GM23338 (cell line): Measurements from ENCODE around the gene SGSM1. TPM values are rescaled to one million over a fixed set of nuclear protein-coding genes. Genes with fewer than 3 reads are reported as not detected.

ENCODE experiments used
- ATAC-seq: fragments of 200-7000 bp; cut with Tn5 transposase; 3 replicates; pipeline ENCODE4 v1.9.1; 2020
- DNase-seq: peaks from one replicate; pipeline ENCODE4 v3.0.0-alpha.2; 2015; ENCODE audit warnings: low spot score
- H2AFZ ChIP-seq: fragments of 200-600 bp; sonication (generic); 2 replicates; pipeline ENCODE4 v1.8.0; 2016; ENCODE audit warnings: antibody characterized with exemption, mild to moderate bottlenecking, moderate library complexity
- H3F3A ChIP-seq: fragments of 200-600 bp; sonication (generic); replicated peaks from 2 replicates; pipeline ENCODE4 v1.8.0; 2017; ENCODE audit warnings: antibody characterized with exemption, mixed run types, low read depth
- H3K27ac ChIP-seq: fragments of 200-600 bp; sonication (generic); 2 replicates; pipeline ENCODE4 v1.6.1; 2016; ENCODE audit warnings: low read depth
- H3K27me3 ChIP-seq: fragments of 200-600 bp; sonication (generic); 2 replicates; pipeline ENCODE4 v1.8.0; 2016; ENCODE audit warnings: mild to moderate bottlenecking, mixed run types, moderate library complexity; ENCODE audit not compliant: insufficient read depth
- H3K36me3 ChIP-seq: fragments of 200-600 bp; sonication (generic); 2 replicates; pipeline ENCODE4 v1.8.0; 2016; ENCODE audit warnings: mild to moderate bottlenecking; ENCODE audit not compliant: insufficient read depth
- H3K4me1 ChIP-seq: fragments of 200-600 bp; sonication (generic); 2 replicates; pipeline ENCODE4 v1.8.0; 2016; ENCODE audit warnings: mild to moderate bottlenecking, moderate library complexity; ENCODE audit not compliant: insufficient read depth
- H3K4me2 ChIP-seq: fragments of 200-600 bp; sonication (generic); 2 replicates; pipeline ENCODE4 v1.7.1; 2017; ENCODE audit warnings: mixed run types
- H3K4me3 ChIP-seq: fragments of 200-600 bp; sonication (generic); 2 replicates; pipeline ENCODE4 v1.6.1; 2016; ENCODE audit warnings: mixed run types
- H3K79me2 ChIP-seq: fragments of 200-600 bp; sonication (generic); replicated peaks from 2 replicates; pipeline ENCODE4 v1.8.0; 2017; ENCODE audit warnings: mild to moderate bottlenecking; ENCODE audit not compliant: insufficient read depth
- H3K9me2 ChIP-seq: fragments of 200-600 bp; sonication (generic); 2 replicates; pipeline ENCODE4 v1.8.0; 2017; ENCODE audit not compliant: insufficient read depth
- H4K20me1 ChIP-seq: fragments of 200-600 bp; sonication (generic); replicated peaks from 2 replicates; pipeline ENCODE4 v1.8.0; 2017; ENCODE audit warnings: mild to moderate bottlenecking; ENCODE audit not compliant: insufficient read depth
- H3K27ac Mint-ChIP-seq: 2 replicates; pipeline ENCODE4 v1.8.0; 2020; ENCODE audit warnings: inconsistent platforms, mild to moderate bottlenecking, moderate library complexity, mixed read lengths
- H3K27me3 Mint-ChIP-seq: 3 replicates; pipeline ENCODE4 v1.8.0; 2022; ENCODE audit warnings: low read depth, mild to moderate bottlenecking, moderate library complexity, mixed read lengths, inconsistent platforms; ENCODE audit not compliant: insufficient read depth, poor library complexity
- H3K36me3 Mint-ChIP-seq: 3 replicates; pipeline ENCODE4 v1.8.0; 2021; ENCODE audit warnings: low read depth, mild to moderate bottlenecking, inconsistent platforms, moderate library complexity, mixed read lengths
- H3K4me1 Mint-ChIP-seq: 3 replicates; pipeline ENCODE4 v1.8.0; 2020; ENCODE audit warnings: mild to moderate bottlenecking, inconsistent platforms, mixed read lengths
- H3K4me3 Mint-ChIP-seq: 3 replicates; pipeline ENCODE4 v1.8.0; 2021; ENCODE audit warnings: moderate library complexity, mild to moderate bottlenecking, inconsistent platforms, mixed read lengths
- H3K9me3 Mint-ChIP-seq: 3 replicates; pipeline ENCODE4 v1.8.0; 2020; ENCODE audit warnings: moderate library complexity, mild to moderate bottlenecking, inconsistent platforms, mixed read lengths
- CREB1 ChIP-seq: fragments of 250-450 bp; sonication (Bioruptor Pico); IDR thresholded peaks from 2 replicates; pipeline ENCODE4 v1.5.0; 2020; ENCODE audit warnings: low read depth, mild to moderate bottlenecking, moderate library complexity
- ZNF331 ChIP-seq: fragments of 250-450 bp; sonication (Bioruptor Pico); IDR thresholded peaks from 2 replicates; pipeline ENCODE4 v1.5.0; 2020; ENCODE audit warnings: low read depth, mild to moderate bottlenecking, moderate library complexity
- polyA plus RNA-seq: library from polyadenylated mRNA; unstranded; fragments of >200 nt; fragmentation: Nextera tagmentation; extraction: Ambion mirVana; gene quantifications from 2 replicates; pipeline ENCODE4 v1.2.1, GENCODE V29; 2016
- total RNA-seq: library from RNA; depleted of rRNA; stranded (reverse); fragments of >200 nt; shearing (Covaris generic); gene quantifications from 2 replicates; pipeline ENCODE4 v1.2.3, GENCODE V29; 2014
- TF ChIP-seq, protein P1 (sequence below), 2 experiments: fragments of 200-600 bp in 1 of 2; sonication (generic) in 1 of 2; conservative IDR thresholded peaks; 2 replicates each; pipeline versions ENCODE4 v1.5.1 to v1.6.1; 2016 to 2017; ENCODE audit warnings: antibody characterized with exemption in 2 of 2, low read depth in 2 of 2, mild to moderate bottlenecking in 2 of 2, moderate library complexity in 1 of 2
- TF ChIP-seq, protein P2 (sequence below): IDR thresholded peaks from one replicate; pipeline ENCODE4 v1.6.1; 2018; ENCODE audit warnings: antibody characterized with exemption; ENCODE audit not compliant: unreplicated experiment
- TF ChIP-seq, protein P3 (sequence below): IDR thresholded peaks from 2 replicates; pipeline ENCODE4 v1.6.1; 2016; ENCODE audit warnings: antibody characterized with exemption

The SGSM1 gene
- total and polyA plus RNA-seq, 2 experiments from 2014 or later: 4.7 to 5.4 TPM

DNA sequence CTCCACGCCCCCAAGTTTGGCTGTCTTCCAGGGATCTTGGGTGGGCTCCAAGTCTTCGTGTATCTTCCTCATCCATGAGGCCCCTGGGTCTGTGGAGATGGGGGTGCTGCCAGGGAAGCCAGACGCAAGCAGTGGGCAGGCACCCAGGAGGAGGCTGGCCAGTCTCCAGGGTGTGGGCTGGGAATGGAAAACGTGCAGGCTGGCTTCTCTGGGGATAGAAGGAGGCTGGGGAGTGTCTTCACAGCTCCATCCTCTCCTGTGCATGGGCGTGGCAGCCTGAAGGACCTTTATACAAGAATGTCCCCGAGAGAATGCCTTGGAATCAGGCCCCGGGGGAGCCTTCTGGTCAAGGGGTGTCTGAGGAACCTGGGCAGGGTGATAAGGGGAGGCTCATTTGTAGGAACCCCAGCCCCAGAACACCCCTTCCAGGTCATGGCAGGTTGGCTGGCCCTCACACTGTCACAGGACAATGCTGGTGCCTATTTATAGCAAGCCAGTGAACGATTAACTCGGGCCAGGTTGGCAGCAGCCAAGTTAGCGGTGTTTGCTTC is 14.0 kb downstream of the SGSM1 start:
- Histone ChIP-seq H3K4me1 (no peaks in the 10 kb centered on the region), H3K9me2 (no peaks in the 10 kb centered on the region), H3K27me3 (no peaks in the 10 kb centered on the region), H3K79me2 (no peaks in the 10 kb centered on the region), H4K20me1 (no peaks in the 10 kb centered on the region), H3K4me2 (no peak overlapping the region), H3K27ac (no peak overlapping the region), H2AFZ (no peak overlapping the region), H3F3A (no peaks in the 10 kb centered on the region), H3K4me3 (no peak overlapping the region), H3K36me3 (no peaks in the 10 kb centered on the region; the same call in 1 of the 2 replicates)
- Mint-ChIP-seq H3K27me3 (peaks cover 5% of the 10 kb centered on the region), H3K9me3 (peaks cover 12% of the 10 kb centered on the region), H3K4me1 (no peaks in the 10 kb centered on the region; the same call in 2 of the 3 replicates), H3K36me3 (peaks cover 8% of the 10 kb centered on the region), H3K4me3 (no peak overlapping the region), H3K27ac (no peak overlapping the region)
- no peak for DNase-seq
- TF ChIP-seq ZNF331 (no peak), CREB1 (CRISPR knock-in tag) (no peak)
- TF ChIP-seq, protein P1, sequence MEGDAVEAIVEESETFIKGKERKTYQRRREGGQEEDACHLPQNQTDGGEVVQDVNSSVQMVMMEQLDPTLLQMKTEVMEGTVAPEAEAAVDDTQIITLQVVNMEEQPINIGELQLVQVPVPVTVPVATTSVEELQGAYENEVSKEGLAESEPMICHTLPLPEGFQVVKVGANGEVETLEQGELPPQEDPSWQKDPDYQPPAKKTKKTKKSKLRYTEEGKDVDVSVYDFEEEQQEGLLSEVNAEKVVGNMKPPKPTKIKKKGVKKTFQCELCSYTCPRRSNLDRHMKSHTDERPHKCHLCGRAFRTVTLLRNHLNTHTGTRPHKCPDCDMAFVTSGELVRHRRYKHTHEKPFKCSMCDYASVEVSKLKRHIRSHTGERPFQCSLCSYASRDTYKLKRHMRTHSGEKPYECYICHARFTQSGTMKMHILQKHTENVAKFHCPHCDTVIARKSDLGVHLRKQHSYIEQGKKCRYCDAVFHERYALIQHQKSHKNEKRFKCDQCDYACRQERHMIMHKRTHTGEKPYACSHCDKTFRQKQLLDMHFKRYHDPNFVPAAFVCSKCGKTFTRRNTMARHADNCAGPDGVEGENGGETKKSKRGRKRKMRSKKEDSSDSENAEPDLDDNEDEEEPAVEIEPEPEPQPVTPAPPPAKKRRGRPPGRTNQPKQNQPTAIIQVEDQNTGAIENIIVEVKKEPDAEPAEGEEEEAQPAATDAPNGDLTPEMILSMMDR (conservative IDR thresholded peaks at IDR 0.05; ENCODE audit: low read depth in 2 of 2): no peak
- TF ChIP-seq, protein P2, sequence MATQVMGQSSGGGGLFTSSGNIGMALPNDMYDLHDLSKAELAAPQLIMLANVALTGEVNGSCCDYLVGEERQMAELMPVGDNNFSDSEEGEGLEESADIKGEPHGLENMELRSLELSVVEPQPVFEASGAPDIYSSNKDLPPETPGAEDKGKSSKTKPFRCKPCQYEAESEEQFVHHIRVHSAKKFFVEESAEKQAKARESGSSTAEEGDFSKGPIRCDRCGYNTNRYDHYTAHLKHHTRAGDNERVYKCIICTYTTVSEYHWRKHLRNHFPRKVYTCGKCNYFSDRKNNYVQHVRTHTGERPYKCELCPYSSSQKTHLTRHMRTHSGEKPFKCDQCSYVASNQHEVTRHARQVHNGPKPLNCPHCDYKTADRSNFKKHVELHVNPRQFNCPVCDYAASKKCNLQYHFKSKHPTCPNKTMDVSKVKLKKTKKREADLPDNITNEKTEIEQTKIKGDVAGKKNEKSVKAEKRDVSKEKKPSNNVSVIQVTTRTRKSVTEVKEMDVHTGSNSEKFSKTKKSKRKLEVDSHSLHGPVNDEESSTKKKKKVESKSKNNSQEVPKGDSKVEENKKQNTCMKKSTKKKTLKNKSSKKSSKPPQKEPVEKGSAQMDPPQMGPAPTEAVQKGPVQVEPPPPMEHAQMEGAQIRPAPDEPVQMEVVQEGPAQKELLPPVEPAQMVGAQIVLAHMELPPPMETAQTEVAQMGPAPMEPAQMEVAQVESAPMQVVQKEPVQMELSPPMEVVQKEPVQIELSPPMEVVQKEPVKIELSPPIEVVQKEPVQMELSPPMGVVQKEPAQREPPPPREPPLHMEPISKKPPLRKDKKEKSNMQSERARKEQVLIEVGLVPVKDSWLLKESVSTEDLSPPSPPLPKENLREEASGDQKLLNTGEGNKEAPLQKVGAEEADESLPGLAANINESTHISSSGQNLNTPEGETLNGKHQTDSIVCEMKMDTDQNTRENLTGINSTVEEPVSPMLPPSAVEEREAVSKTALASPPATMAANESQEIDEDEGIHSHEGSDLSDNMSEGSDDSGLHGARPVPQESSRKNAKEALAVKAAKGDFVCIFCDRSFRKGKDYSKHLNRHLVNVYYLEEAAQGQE: no peak
- TF ChIP-seq, protein P3, sequence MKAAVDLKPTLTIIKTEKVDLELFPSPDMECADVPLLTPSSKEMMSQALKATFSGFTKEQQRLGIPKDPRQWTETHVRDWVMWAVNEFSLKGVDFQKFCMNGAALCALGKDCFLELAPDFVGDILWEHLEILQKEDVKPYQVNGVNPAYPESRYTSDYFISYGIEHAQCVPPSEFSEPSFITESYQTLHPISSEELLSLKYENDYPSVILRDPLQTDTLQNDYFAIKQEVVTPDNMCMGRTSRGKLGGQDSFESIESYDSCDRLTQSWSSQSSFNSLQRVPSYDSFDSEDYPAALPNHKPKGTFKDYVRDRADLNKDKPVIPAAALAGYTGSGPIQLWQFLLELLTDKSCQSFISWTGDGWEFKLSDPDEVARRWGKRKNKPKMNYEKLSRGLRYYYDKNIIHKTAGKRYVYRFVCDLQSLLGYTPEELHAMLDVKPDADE: no peak
- no peak for ATAC-seq

DNA sequence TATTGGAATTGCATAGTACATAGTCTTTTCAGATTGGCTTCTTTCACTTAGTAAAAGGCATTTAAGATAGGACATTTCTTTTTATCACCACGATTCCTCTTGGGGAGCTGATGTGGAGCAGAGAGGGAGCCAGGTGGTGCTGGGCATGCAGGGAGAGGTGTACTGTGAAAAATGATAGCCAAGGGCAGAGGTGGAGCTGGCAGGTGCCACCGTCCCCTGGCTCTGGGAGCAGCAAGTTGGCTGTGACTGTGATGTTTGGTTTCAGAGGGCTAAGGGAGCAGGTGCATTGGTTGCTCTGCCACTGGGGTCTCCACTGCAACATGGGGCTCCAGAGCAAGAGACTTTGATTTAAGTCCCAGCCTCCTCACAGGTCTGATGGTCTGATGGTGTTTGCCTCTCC is 16.5 kb downstream of the SGSM1 start:
- H3K4me2 ChIP-seq: no peak overlapping the region
- no peaks in the 10 kb centered on the region for H3K27me3 ChIP-seq
- H3K27me3 Mint-ChIP-seq: peaks cover 4% of the 10 kb centered on the region
- no peaks in the 10 kb centered on the region for H3K36me3 ChIP-seq
- no peak overlapping the region for H2AFZ ChIP-seq
- no peaks in the 10 kb centered on the region for H3F3A ChIP-seq
- H3K4me3 Mint-ChIP-seq: no peak overlapping the region
- H3K4me1 ChIP-seq: no peaks in the 10 kb centered on the region
- H3K27ac ChIP-seq: no peak overlapping the region
- H3K4me3 ChIP-seq: no peak overlapping the region
- no peaks in the 10 kb centered on the region for H4K20me1 ChIP-seq
- no peaks in the 10 kb centered on the region for H3K36me3 Mint-ChIP-seq
- TF ChIP-seq, protein P2: no peak
- no peaks in the 10 kb centered on the region for H3K79me2 ChIP-seq
- H3K9me2 ChIP-seq: no peaks in the 10 kb centered on the region
- ATAC-seq (no peak), DNase-seq (no peak)
- no peaks in the 10 kb centered on the region for H3K9me3 Mint-ChIP-seq
- no peaks in the 10 kb centered on the region; the same call in 2 of the 3 replicates for H3K4me1 Mint-ChIP-seq
- H3K27ac Mint-ChIP-seq: no peak overlapping the region
